Inflammatory macrophage treated with lipopolysaccharide for 1 hour (primary cell): Measurements from ENCODE around the gene FARS2.

Experiments used
- DNase-seq, 2 donors: peaks; one replicate each; pipeline ENCODE4 v3.0.0-alpha.2; 2020 to 2022

FARS2 gene

DNA sequence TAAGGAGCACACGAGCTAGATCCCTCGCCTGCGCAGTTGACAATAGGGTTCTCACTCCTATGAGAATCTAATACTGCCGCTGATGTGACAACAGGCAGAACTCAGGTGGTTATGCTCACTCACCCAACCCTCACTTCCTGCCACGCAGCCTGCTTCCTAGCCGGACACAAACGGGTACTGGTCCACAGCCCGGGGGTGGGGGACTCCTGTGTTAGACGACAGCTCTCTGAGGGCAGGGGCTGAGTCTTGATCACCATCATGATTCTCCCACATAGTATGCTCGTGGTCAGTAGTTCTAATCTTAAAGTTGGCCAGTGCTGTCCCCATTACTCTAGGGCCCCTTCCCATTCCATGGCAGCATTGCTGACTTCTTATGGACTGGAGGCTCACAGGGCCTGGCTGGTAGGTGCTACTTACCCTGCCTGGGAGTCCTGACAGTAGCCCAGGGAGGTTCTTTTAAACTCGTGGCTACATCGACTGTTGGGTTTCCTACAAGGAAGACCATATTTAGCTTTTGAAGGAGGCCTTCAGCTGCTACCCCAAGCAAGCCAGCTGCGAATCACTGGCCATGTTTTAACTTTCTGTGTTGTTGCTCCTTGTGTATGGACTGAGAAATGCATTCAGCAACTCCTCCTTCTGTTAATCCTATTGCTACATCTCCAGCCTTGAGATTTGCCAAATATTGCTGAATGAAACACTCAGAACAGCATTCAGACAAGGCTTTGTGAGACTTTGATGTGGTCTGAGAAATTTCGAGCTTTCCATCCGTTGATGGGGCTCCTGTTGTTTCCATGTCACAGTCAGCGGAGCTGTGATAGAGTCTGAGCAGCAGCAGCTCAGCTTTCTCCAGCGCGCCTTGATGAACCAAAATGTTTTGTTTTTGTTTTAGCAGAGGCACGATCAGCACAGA is 445.1 kb downstream of the FARS2 start:
- DNase-seq = no peak

- DNase-seq = no peak
These were observed 446.1 kb downstream of the FARS2 start for GRCh38 chr6:5707281-5708045.

GRCh38 chr6:5710516-5710915 is 449.2 kb downstream of the FARS2 start:
- DNase-seq = no peak

DNA sequence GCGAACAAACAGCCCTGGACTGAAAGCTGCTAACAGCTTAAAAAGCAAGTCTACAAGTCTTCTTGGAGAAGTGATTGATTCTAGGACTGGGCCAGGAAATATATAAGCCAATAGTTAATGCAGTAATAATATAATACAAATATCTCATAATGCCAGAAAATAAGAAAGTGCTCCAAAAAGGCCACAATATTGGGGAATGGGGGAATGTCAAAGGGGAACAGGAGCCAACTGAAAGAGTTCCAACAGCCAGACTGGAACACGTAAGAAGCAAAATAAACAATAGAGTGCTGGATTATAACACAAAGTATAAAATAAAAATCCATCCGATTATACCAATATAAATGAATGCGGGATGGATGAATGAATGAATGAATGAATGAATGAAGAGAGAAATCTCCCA is 449.6 kb downstream of the FARS2 start:
- DNase-seq = no peak

DNA sequence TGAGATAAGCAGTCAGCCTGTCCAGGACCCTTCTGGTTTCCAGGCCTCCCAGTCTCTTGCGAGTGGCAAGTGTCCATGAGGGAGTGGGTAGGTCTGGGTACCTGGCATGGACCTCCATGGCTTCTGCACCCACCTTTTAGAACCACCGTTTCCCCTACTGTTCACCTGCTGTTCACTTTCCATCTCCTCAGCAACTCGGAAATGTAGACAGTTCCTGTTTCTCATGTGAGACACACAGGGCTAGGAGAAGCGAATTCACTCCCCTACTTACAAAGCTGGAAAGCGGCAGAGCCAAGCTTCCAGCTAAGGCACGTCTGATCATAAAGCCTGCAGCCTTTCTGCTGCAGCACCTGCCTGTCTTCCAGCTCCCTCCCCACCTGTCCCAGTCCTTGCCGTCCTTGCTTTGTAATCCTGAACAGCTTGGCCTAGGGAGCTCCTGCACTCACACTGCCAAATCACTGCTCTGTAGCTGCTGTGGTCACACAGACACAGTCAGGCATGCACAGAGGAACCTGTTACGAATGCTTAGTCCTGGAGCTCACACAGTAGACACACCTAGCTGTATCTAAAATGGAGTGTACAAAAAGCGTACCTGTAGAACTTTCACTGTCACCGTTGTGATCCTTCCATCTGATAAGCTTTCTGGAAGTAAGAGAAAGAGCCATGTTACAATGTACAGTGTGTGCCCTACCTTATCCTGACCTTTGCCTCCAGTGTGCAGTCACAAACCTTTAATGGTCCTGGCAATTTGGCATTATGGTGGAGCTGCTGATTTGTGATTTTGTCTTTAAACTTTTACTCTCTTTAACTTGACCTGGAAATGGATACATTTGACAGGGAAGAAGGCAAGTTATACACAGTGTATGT is 451.3 kb downstream of the FARS2 start:
- DNase-seq = no peak

- no peak for DNase-seq
These were observed 452.2 kb downstream of the FARS2 start for GRCh38 chr6:5713519-5713918.

DNA sequence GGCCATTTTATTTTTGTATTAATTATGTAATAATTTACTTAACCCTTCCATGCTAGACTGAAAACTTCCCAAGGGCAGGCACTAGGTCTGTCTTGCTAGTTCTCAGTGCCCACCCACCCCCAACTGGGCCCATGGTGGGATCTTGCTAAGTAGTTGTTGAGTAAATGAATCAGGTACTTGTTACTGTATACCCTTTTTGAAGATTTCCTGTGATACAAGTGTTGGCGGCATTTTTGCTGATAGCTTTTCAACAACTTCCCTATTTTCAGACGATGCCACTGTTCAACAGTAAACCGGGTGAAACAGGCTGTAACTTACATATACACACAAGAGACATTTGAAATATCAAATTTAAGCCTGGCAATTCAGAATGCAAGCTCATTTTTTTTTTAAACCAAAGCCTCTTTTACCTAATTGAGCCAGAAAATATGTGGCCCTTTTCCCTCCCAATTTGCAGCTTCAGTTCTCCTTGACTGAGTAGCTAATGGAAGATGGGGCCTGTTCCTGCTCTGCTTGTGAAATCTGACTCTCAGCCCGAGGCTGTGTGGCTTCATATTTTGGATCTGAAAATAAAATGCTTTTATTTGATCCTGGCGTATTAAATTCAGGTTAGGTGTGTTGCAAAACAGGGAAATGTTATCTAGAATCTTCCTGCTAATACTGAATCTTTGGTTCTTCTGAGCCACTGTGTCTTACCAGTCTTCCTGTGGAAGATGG is 457.1 kb downstream of the FARS2 start:
- DNase-seq = peak in 1 of 2 donors; percentile 32

- peak; percentile 79 to 85 for DNase-seq
These were observed 462.8 kb downstream of the FARS2 start for GRCh38 chr6:5723841-5724691.

DNA sequence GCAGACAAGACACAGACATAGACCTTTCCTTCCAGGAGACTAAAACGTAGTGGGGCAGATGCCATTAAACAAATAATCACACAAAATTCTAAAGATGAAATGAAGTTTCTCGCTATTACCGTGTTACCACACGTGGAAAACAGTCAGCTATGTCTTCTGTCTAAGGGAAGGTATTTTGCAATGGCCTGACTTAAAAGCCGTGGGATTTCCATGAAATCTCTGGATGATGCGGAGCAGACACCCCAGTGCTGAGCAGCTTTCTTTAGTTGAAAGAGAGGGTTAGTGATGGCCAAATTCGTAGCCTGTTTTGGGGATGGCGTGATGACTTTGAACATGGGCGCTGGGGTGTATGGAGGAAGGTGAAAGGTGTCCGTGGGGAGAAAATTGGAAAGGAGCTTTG is 463.6 kb downstream of the FARS2 start:
- peak; percentile 47 to 65 for DNase-seq

DNA sequence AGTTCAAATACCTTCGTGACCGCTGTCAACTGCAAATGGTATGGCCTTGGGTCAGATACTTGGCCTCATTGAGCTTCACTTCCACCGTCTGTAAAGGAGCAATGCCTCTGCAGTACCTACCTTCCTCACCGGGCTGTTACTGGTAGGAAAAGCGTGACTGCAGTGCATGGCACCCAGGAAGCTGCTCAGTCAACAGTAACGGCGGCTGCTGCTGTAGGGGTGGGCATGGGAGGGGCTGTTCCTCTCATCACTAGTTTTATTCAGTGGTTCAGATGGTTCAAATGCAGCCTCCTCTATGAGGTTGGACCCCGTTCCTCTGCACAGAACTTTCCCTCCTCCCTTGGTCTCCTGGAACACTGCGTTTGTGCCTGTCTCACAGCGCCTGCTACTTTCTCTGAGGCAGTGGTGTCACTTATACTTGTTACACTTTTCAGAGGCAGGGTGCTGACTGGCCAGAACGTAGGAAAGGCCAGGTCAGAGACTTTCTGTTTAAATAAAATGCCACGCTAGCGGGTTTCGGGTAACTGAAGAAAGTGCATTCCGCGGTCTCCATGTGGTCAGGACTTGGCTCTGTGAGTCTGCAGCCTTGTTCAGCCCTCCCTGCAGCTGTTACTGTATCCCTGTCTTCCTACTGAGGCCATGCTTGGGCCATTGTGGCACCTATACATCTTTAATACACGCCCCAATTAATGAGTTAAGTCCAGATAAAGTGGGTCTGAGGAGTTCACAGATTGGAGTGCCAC is 465.8 kb downstream of the FARS2 start:
- DNase-seq = no peak

- DNase-seq = no peak
These were observed 467.2 kb downstream of the FARS2 start for GRCh38 chr6:5728351-5729079.

DNA sequence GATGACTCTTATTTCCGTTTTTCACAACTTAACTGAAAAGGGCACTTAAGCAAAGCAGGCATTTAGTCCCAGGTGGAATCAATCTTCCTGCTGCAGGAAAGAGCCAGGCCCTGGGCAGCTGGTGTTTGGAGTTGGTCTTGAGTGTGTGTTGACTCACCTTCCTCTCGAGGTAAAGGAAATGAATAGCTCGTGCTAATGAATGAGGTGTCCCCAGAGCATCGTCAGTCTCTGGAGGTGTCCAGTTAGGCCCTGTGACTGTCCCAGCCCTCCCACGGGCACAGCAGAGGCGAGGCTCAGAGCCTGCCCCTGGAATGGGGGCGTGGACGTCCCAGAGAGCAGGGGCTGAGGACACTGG is 467.7 kb downstream of the FARS2 start:
- no peak for DNase-seq

GRCh38 chr6:5729813-5730517 is 468.7 kb downstream of the FARS2 start:
- no peak for DNase-seq

GRCh38 chr6:5730585-5731263 is 469.4 kb downstream of the FARS2 start:
- no peak for DNase-seq

DNA sequence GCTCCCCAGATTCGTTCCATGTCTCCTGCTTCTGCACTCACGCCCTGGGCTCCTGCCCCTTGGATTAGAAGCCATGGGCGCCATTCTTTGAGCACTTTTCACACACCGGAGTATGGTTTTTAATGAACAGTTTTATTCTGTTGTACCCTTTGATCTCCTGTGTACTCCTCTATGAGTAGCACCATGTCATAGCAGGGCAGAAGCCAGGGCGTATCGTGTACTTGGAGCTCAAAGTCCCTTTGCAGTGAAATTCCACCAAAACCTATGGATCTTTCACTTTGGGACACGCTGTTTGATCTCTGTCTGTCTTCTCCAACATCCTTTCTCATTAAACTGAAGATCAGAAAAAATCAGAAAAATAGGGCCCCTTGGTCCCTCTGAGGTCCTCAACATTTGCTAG is 470.1 kb downstream of the FARS2 start:
- no peak for DNase-seq

GRCh38 chr6:5732496-5732895 is 471.2 kb downstream of the FARS2 start:
- no peak for DNase-seq

DNA sequence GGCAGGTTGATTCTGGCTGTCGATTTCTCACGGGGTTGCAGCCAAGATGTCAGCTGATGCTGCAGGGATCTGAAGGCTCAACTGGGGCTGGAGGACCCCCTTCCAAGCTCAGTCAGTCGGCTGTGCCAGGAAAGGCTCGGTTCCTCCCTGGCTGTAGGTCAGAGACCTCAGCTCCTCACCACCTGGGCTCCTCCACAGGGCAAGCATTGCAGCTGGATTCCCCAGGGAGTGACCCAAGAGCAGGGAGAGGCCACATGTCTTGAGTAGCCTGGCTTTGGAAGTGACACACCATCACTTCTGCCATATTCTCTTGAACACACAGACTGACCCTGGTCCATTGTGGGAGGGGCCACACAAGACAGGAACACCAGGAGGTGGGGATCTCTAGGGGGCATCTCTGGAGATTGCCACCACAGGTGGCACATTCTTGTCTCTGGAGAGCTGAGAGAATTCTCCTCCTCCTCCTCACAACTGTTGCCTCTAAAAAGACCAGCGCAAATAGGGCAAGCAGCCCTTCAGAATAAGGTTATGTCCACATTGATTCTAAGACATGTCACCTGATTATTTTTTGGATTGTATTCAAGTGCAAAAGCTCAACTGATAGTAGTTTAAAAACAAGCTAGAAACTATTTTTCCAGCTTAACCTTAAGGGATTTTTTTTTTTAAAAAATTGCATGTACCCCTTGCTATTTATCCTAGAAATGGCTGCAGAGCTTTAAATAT is 474.9 kb downstream of the FARS2 start:
- no peak for DNase-seq

GRCh38 chr6:5737460-5737859 is 476.1 kb downstream of the FARS2 start:
- no peak for DNase-seq
